HG03432 (cell line): ENCODE measurements around the gene DIP2A.

ENCODE experiments used
- ATAC-seq: cut with Tn5 transposase; IDR thresholded peaks from one replicate; pipeline ENCODE4 v1.9.1; 2021; ENCODE audit warnings: mild to moderate bottlenecking, moderate library complexity; ENCODE audit not compliant: unreplicated experiment

Gene DIP2A, protein sequence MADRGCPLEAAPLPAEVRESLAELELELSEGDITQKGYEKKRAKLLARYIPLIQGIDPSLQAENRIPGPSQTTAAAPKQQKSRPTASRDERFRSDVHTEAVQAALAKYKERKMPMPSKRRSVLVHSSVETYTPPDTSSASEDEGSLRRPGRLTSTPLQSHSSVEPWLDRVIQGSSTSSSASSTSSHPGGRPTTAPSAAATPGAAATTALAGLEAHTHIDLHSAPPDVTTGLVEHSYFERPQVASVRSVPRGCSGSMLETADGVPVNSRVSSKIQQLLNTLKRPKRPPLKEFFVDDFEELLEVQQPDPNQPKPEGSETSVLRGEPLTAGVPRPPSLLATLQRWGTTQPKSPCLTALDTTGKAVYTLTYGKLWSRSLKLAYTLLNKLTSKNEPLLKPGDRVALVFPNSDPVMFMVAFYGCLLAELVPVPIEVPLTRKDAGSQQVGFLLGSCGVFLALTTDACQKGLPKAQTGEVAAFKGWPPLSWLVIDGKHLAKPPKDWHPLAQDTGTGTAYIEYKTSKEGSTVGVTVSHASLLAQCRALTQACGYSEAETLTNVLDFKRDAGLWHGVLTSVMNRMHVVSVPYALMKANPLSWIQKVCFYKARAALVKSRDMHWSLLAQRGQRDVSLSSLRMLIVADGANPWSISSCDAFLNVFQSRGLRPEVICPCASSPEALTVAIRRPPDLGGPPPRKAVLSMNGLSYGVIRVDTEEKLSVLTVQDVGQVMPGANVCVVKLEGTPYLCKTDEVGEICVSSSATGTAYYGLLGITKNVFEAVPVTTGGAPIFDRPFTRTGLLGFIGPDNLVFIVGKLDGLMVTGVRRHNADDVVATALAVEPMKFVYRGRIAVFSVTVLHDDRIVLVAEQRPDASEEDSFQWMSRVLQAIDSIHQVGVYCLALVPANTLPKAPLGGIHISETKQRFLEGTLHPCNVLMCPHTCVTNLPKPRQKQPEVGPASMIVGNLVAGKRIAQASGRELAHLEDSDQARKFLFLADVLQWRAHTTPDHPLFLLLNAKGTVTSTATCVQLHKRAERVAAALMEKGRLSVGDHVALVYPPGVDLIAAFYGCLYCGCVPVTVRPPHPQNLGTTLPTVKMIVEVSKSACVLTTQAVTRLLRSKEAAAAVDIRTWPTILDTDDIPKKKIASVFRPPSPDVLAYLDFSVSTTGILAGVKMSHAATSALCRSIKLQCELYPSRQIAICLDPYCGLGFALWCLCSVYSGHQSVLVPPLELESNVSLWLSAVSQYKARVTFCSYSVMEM (N-terminal part only)

DNA sequence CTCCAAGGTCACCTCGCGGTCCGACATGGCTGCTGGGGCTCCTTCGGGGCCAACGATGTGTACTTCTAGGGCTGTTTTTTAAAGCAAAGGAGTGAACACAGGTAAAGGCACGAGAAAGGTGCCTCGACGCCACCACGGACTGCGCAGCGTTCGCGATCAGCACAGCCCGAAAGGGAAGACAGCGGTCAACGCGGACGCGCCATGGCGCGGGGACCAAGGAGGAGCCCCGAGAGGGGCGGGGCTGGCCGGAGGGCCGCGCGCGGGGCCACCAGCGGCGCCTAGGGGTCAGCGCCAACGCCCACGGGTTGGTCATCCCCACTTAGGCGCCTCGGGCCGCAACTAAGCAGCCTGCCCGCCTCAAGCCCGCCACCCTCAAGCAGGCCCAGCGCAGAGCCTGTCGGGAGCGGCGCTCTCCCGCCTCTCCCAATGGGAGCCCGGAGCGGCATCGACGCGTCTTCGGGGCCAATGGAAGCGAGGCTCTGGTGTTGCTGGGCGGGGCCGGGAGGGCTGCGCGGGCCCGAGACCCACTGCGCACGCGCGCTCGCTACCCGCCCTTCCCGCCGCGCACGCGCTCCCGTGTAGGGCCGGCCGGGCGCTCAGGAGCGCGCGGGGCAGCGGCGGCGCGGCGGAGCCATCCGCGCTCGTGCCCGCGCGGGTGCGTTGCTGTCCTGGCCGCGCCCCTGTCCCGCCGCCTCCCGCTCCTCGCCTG is at the start of gene DIP2A:
TSS of gene DIP2A (plus strand) at position 577 of the 709 bp plus-strand sequence. CDS start 241 bp downstream, outside the sequence.
- peak; percentile 94 for ATAC-seq

DNA sequence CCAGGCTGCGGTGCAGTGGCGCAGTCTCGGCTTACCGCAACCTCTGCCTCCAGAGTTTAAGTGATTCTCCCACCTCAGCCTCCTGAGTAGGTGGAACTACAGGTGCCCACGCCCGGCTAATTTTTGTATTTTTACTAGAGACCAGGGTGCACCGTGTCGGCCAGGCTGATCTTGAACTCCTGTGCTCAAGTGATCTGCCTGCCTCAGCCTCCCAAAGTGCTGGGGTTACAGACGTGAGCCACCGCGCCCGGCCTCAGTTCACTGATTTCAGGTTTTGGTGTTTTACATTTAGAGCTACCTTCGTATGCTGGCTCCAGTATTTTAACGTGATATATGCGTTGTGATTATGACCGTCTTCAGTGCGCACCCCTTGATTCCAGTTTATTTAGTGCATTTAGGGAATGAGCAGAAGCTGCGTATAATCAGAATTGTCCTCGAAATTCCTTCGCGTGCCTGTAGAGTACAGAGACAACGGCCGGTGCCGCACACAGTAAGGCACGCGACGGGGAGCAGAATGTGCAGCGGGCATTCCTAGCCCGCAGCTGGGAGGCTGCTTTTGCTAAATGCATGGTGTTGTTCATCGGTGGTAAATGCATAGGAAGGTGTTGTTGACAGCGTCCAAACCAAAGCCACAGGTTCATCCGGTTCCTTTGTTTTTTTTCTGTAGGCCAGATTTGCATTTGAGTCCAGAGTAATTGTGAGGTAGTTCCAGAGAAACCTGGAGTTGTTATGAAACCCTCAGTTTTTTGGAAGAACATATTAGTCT is 48.9 kb upstream of the DIP2A start:
- no peak for ATAC-seq

DNA sequence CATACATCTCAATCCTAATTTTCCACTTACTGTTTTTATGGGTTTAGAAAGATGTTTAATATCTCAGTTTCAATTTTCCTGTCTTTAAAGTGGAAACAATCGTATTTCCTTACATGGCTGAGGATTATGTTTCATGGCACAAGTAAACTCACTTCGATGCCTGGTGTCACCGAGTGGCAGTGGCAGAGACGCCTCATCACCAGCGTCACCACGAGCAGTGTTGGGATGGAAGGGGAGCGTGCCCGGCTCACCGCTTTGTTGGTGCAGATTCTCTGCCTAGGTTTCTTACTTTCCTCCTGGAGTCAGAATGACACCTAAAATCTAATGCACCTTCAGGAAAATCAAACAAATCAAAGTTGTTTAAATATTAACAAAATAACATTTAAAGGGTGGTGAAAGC is 48.2 kb upstream of the DIP2A start:
- no peak for ATAC-seq

DNA sequence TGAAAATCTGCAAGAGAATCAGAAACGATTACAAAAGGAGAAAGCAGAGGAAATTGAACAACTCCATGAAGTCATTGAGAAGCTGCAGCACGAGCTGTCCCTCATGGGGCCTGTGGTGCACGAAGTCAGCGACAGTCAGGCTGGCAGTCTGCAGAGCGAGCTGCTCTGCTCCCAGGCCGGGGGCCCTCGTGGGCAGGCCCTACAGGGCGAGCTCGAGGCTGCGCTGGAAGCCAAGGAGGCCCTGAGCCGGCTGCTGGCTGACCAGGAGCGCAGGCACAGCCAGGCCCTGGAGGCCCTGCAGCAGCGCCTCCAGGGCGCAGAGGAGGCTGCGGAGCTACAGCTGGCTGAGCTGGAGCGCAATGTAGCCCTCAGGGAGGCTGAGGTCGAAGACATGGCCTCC is 47.5 kb upstream of the DIP2A start:
- ATAC-seq, result no peak

- no peak for ATAC-seq
These were observed 47.0 kb upstream of the DIP2A start for GRCh38 chr21:46411691-46412090.

- ATAC-seq, result no peak
These were observed 45.9 kb upstream of the DIP2A start for GRCh38 chr21:46412521-46413364.

- no peak for ATAC-seq
These were observed 45.4 kb upstream of the DIP2A start for GRCh38 chr21:46413365-46413696.

GRCh38 chr21:46414965-46415275 is 43.8 kb upstream of the DIP2A start:
- no peak for ATAC-seq

GRCh38 chr21:46416551-46416950 is 42.1 kb upstream of the DIP2A start:
- no peak for ATAC-seq

DNA sequence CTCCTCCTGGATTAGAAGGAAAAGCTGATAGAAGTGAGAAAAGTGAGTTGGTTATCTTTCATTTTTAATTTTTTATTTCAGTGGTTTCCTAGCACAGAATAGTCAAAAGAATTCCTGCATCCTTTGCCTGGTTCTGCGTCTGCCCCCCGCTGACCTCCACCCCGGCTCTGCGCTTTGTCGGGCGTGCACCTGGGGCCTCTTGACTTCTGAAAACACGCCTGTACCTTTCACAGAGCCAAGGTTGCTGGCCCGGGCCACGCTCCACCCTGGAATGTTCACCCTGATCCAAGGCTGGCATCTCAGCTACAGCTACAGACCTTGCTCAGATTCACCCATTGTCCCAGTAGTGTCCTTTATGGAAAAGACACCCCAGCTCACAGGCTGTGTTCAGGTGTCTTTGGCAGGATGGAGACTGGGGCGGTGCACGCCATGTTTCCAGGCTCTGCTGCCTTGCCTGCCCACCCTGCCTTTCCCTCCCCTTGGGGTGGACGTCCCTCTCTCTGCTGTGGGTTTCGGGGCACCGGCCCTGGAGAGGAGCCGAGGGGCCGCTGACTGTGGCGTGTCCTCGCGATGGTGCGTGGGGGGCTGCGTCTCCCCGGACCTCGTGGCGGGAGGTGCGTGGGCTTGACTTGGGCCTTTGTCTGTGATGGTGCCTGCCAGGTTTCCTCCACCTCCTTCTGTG is 40.3 kb upstream of the DIP2A start:
- no peak for ATAC-seq

- ATAC-seq, result no peak
These were observed 38.2 kb upstream of the DIP2A start for GRCh38 chr21:46420241-46421190.

GRCh38 chr21:46421191-46421750 is 37.4 kb upstream of the DIP2A start:
- ATAC-seq, result no peak

DNA sequence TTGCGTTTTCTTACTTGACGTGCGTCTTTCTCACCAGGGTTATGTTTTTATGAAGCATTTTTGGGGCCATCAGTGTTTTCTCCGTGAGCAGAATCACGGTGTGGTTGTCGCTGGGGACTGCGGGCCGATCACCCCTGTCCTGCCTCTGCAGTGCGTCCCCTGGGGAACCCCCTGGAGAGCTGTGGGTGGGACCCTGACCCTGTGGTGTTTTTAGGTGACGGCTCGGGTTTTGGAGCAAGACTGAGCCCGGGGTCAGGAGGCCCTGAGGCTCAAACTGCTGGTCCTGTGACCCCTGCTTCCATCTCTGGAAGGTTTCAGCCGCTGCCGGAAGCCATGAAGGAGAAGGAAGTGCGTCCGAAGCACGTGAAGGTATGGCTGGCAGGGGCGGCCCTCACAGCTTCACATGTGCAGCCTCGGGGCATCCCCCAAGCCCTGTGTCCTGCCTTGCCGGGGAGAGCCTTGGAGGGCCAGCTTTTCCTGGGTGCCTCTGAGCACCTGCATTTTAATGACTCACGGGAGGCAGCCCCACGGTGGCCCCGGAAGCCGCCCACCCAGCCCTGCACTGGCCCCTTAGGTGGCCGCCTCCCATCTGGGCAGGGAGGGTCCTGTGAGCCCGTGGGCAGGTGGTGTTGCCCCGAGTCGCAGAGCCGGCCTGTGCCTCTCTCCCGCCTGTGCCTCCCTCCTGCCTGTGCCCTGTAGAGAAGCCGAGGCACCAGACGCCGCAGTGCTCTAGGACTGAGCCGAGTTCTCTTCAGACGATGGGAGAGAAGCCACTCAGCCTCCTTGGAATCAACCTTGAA is 36.7 kb upstream of the DIP2A start:
- ATAC-seq, result no peak

GRCh38 chr21:46422636-46423241 is 36.0 kb upstream of the DIP2A start:
- ATAC-seq, result no peak

GRCh38 chr21:46423546-46424038 is 35.1 kb upstream of the DIP2A start:
- no peak for ATAC-seq
